K562 (cell line): Measurements from ENCODE around the gene RHBG. TPM values are rescaled to one million over a fixed set of nuclear protein-coding genes. Genes with fewer than 3 reads are reported as not detected.

Experiments used
- ATAC-seq: fragments of 200-7000 bp; cut with Tn5 transposase; 3 replicates; pipeline ENCODE4 v1.9.1; 2020; ENCODE audit warnings: moderate library complexity
- BruUV-seq: library from RNA; stranded (reverse); fragments of 400-500 nt; replicated peaks from 2 replicates; lab custom pipeline; 2021; lab: Mats Ljungman, UMichigan
- CTCF ChIA-PET: fragments of 300-600 bp; formaldehyde crosslinking; extraction: SDS; loops from one replicate; lab custom pipeline; 2021; ENCODE audit warnings: low intra/inter-chr PET ratio; lab: Yijun Ruan, JAX
- POLR2A ChIA-PET: fragments of 300-600, 350-650 bp; sonication (Branson Sonifier 250); formaldehyde crosslinking; extraction: SDS; loops from one replicate; lab custom pipeline; 2021; ENCODE audit warnings: antibody characterized with exemption, inconsistent platforms; lab: Yijun Ruan, JAX
- DNase-seq, 4 experiments: peaks; one replicate each; pipeline versions ENCODE4 v3.0.0 to v3.0.0-alpha.2; 2011 to 2018; ENCODE audit warnings: low spot score in 3 of 4, mixed read lengths in 3 of 4; ENCODE audit errors: extremely low read depth in 1 of 4
- FAIRE-seq: peaks from 2 replicates; lab custom pipeline; 2011; peaks lifted over from hg19 to GRCh38; lab: Jason Lieb, UNC
- H2AFZ ChIP-seq: 2 replicates; pipeline ENCODE4 v1.6.0; 2011; ENCODE audit warnings: low read depth, low read length, control low read depth, inconsistent platforms
- H3K27ac ChIP-seq: fragments of 200-600 bp; 3 replicates; pipeline ENCODE4 v1.8.0; 2011; ENCODE audit warnings: low read depth, mild to moderate bottlenecking, control low read depth, inconsistent platforms, low read length, moderate library complexity, mixed read lengths; ENCODE audit errors: extremely low read depth
- H3K27me3 ChIP-seq, 2 experiments: fragments of 300-600 bp in 1 of 2; 2 replicates in 1 of 2; 3 replicates in 1 of 2; pipeline versions ENCODE4 v1.6.0 to v1.8.0; 2011; ENCODE audit warnings: inconsistent platforms in 2 of 2, low read length in 2 of 2, mild to moderate bottlenecking in 1 of 2, mixed read lengths in 1 of 2, moderate library complexity in 1 of 2; ENCODE audit not compliant: control insufficient read depth in 2 of 2, insufficient read depth in 2 of 2
- H3K36me3 ChIP-seq: fragments of 300-600 bp; 3 replicates; pipeline ENCODE4 v1.8.0; 2011; ENCODE audit warnings: mild to moderate bottlenecking, low read length, inconsistent platforms; ENCODE audit not compliant: control insufficient read depth, insufficient read depth
- H3K4me1 ChIP-seq, 2 experiments: fragments of 200-600 bp in 1 of 2; replicated peaks in 1 of 2; 2 replicates in 1 of 2; 3 replicates in 1 of 2; pipeline versions ENCODE4 v1.5.1 to v1.8.0; 2011; ENCODE audit warnings: inconsistent platforms in 2 of 2, low read length in 2 of 2, mild to moderate bottlenecking in 1 of 2, mixed read lengths in 1 of 2, moderate library complexity in 1 of 2; ENCODE audit not compliant: control insufficient read depth in 2 of 2, insufficient read depth in 2 of 2
- H3K4me2 ChIP-seq: 2 replicates; pipeline ENCODE4 v1.6.1; 2011; ENCODE audit warnings: low read length, control low read depth, inconsistent platforms, mixed read lengths; ENCODE audit not compliant: insufficient read depth
- H3K4me3 ChIP-seq: fragments of 200-600 bp; sonication (generic), shearing (Covaris generic); 2 replicates; pipeline ENCODE4 v1.5.1; 2016; ENCODE audit warnings: control low read depth, inconsistent platforms
- H3K79me2 ChIP-seq: fragments of 200-600 bp; 3 replicates; pipeline ENCODE4 v1.8.0; 2011; ENCODE audit warnings: low read length, inconsistent platforms; ENCODE audit not compliant: control insufficient read depth, insufficient read depth
- H3K9ac ChIP-seq, 2 experiments: 2 replicates each; pipeline versions ENCODE4 v1.6.0 to v1.6.1; 2011; ENCODE audit warnings: low read depth in 2 of 2, low read length in 2 of 2, control low read depth in 1 of 2, inconsistent platforms in 1 of 2, mild to moderate bottlenecking in 1 of 2, mixed read lengths in 1 of 2; ENCODE audit not compliant: insufficient read depth in 1 of 2
- H3K9me1 ChIP-seq: one replicate; pipeline ENCODE4 v1.6.0; 2011; ENCODE audit warnings: inconsistent platforms, mild to moderate bottlenecking, low read length, moderate library complexity; ENCODE audit not compliant: control insufficient read depth, insufficient read depth
- H3K9me3 ChIP-seq: replicated peaks from 2 replicates; pipeline ENCODE4 v1.5.1; 2011; ENCODE audit warnings: low read depth, low read length, inconsistent platforms; ENCODE audit not compliant: control insufficient read depth, insufficient read depth
- H4K20me1 ChIP-seq: replicated peaks from 2 replicates; pipeline ENCODE4 v1.6.1; 2011; ENCODE audit warnings: low read length, inconsistent platforms, mixed read lengths; ENCODE audit not compliant: control insufficient read depth, insufficient read depth
- CTCF ChIP-seq, 3 experiments: IDR thresholded peaks in 2 of 3; conservative IDR thresholded peaks in 1 of 3; 2 replicates each; pipeline ENCODE4 v1.5.1; 2011 to 2012; ENCODE audit warnings: low read length in 3 of 3, mild to moderate bottlenecking in 3 of 3, control low read depth in 2 of 3, improper control_type of control experiment in 1 of 3, inconsistent platforms in 1 of 3, low read depth in 1 of 3, mixed read lengths in 1 of 3, moderate library complexity in 1 of 3; ENCODE audit not compliant: insufficient read depth in 2 of 3
- ELF1 ChIP-seq: fragments of 200-800 bp; sonication (Bioruptor generic); IDR thresholded peaks from 2 replicates; pipeline ENCODE4 v1.6.1; 2016; ENCODE audit warnings: missing genetic modification characterization, missing compliant biosample characterization
- ETV1 ChIP-seq: fragments of 450-650 bp; conservative IDR thresholded peaks from 2 replicates; pipeline ENCODE4 v1.6.1; 2016; ENCODE audit warnings: missing genetic modification characterization, control low read depth, low read depth, missing compliant biosample characterization
- GATA2 ChIP-seq: sonication (generic); formaldehyde crosslinking; IDR thresholded peaks from 2 replicates; pipeline ENCODE4 v1.4.0; 2020; ENCODE audit warnings: mild to moderate bottlenecking, missing genetic modification reagents
- NCOA4 ChIP-seq: fragments of 450-650 bp; IDR thresholded peaks from 2 replicates; pipeline ENCODE4 v1.6.1; 2018; ENCODE audit warnings: mild to moderate bottlenecking; ENCODE audit not compliant: partially characterized antibody
- ZNF239 ChIP-seq: fragments of 250-450 bp; sonication (Bioruptor Pico); IDR thresholded peaks from 2 replicates; pipeline ENCODE4 v1.4.0; 2020; ENCODE audit warnings: mild to moderate bottlenecking
- WGBS: fragments of 100-300 bp; shearing (Covaris generic); methylation state at CpG from one replicate; pipeline ENCODE4 v1.1.6; 2016; ENCODE audit warnings: low coverage, mixed read lengths; ENCODE audit not compliant: insufficient coverage; ENCODE audit errors: missing lambda C conversion rate; 5-methylcytosine and 5-hydroxymethylcytosine counted together
- in situ Hi-C: fragments of 300-500 bp; cut with MboI; formaldehyde crosslinking; loops from 4 replicates; pipeline ENCODE4 v1.15.0; 2018; ENCODE audit warnings: inconsistent platforms, mixed read lengths
- intact Hi-C: fragments of 100-400 bp; cut with micrococcal nuclease; formaldehyde crosslinking; loops from 2 replicates; pipeline ENCODE4 v1.14.2; 2022
- polyA plus RNA-seq, 8 experiments: library from polyadenylated mRNA; depleted of rRNA in 4 of 8; stranded (reverse) in 5 of 8; unstranded in 3 of 8; fragments of >200 nt; fragmentation: Nextera tagmentation in 2 of 8; fragmentation: Illumina TruSeq in 1 of 8; extraction: Ambion mirVana in 2 of 8; extraction: Trizol in 1 of 8; gene quantifications; 2 replicates each; pipeline versions ENCODE4 v1.2.1 to v1.2.3, GENCODE V29; 2011 to 2014; ENCODE audit warnings: inconsistent platforms in 1 of 8, missing spikeins in 1 of 8
- total RNA-seq, 7 experiments: library from RNA; depleted of rRNA in 6 of 7; stranded (reverse); fragments of >200 nt in 6 of 7; fragmentation: Illumina TruSeq in 2 of 7; extraction: Trizol in 2 of 7; gene quantifications; 2 replicates each; pipeline versions ENCODE4 v1.2.1 to v1.2.3, GENCODE V29; 2011 to 2021; ENCODE audit warnings: low replicate concordance in 1 of 7

RHBG gene
- total and polyA plus RNA-seq, 9 of the 15 experiments (the other 6 are each of a cell fraction or from before 2014, with no cell fraction given) = not detected

DNA sequence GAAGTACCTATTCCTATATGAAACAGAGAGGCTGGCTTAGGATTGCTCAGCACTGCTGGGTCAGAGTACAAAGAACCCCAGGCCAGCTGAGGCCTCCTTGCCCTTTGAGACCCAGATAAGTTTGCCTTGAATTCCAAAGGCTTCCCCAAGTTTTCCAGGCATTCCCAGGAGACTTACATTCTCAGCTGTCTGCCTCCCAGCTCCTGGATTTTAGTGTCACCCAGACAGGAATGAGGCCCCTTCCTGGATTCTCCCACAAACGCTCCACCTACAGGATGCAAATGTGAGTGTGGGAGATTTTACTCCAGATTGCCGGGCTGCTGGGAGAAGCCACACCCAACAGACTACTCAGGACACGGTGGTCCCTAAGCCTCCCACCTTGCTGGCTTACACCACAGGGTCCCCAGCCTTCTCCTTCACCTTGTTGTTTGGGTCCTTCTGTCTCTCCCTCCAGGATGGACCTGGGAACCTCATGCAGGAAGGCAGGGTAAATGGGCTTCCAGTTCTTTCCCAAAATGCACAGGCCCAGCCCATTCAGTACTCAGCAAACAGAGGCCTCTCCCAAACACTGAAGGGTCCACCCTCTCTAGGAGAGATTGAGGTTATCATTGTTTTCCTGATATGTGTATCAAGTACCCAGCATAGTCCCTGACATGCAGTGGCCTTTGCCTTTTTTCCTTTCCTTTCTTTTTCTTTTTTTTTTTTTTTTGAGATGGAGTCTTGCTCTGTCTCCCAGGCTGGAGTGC lies 10.6 kb downstream of the RHBG start (continued):
- TF ChIP-seq ELF1 (tag) (0 out of 2 replicates have a peak, but pooled peaks have one; percentile 40), CTCF (IDR thresholded peaks at IDR 0.05 in 2 of 3, conservative IDR thresholded peaks at IDR 0.05 in 1 of 3; ENCODE audit: insufficient read depth in 2 of 3, low read depth in 1 of 3, low read length in 3 of 3) (peak in 1 of 3 experiments; percentile 30; a peak in 2 of 6 replicates), GATA2 (peak; percentile 66), ETV1 (tag) (0 out of 2 replicates have a peak, but pooled peaks have one; percentile 8)

DNA sequence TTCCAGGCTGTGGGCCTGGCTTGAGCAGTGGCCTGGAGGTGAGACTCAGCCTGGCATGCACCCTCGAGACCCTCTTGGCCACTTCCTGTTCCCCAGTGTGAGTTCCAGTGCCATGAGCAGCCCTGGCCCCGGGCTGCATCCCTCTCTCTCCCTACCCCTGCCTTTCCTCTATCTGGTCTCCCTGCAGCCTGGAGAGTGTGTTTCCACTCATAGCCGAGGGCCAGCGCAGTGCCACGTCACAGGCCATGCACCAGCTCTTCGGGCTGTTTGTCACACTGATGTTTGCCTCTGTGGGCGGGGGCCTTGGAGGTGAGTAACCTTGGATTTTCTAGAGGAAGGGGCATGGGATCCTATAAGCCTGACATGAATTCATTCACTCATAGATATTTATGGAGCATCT lies 13.6 kb downstream of the RHBG start:
- peak overlapping the region in 1 of 2 experiments; percentile 0; a peak in 1 of 4 replicates for H3K9ac ChIP-seq
- POLR2A ChIA-PET = no interaction called here
- no peak overlapping the region for H2AFZ ChIP-seq
- no peak for ATAC-seq
- TF ChIP-seq NCOA4 (no peak), ZNF239 (CRISPR knock-in tag) (no peak)
- TF ChIP-seq, all 486 proteins: peak for 0
- Histone ChIP-seq H3K4me2 (no peak overlapping the region), H3K27ac (no peak overlapping the region), H4K20me1 (peaks cover 4% of the 10 kb centered on the region), H3K9me1 (no peaks in the 10 kb centered on the region), H3K36me3 (no peaks in the 10 kb centered on the region), H3K79me2 (no peaks in the 10 kb centered on the region), H3K27me3 (peaks cover under 1 to 8% of the 10 kb centered on the region in 2 experiments; a peak in 3 of 5 replicates), H3K4me3 (no peak overlapping the region), H3K9me3 (no peaks in the 10 kb centered on the region), H3K4me1 (peaks cover 8% of the 10 kb centered on the region in 2 experiments; a peak in 4 of 5 replicates)
- in situ Hi-C loops = no loop called here
- DNase-seq (no peak), FAIRE-seq (no peak)
- BruUV-seq = no TSS peak
- WGBS = 7% methylated on average over 7 of the region's 7 CpGs
- CTCF ChIA-PET = interaction anchor here (0.6 to 10.1 kb wide), 5 partner anchors 58 to 227 kb away, joined by 3 to 240 read pairs (median 4); no protein-coding TSS in a partner anchor
- intact Hi-C loops = loop anchor here (2.0 kb wide), 1 partner anchor 226 kb away; no protein-coding TSS in a partner anchor
